Renal pelvis (tissue), 12 donors: ENCODE measurements around the gene PROP1. TPM values are rescaled to one million over a fixed set of nuclear protein-coding genes. Genes with fewer than 3 reads are reported as not detected.
"Not testable (repeated sequence)": the region's sequence is repeated elsewhere in the genome, so short reads cannot be mapped to it uniquely, and the experiment has no call there.

Experiments used
- DNase-seq: peaks from one replicate; pipeline ENCODE4 v3.0.0-alpha.2; 2013
- long read RNA-seq, 16 experiments: transcript quantifications; one replicate each; lab custom pipeline, GENCODE V29; 2026
- polyA plus RNA-seq, 3 donors: library from polyadenylated mRNA; unstranded; fragments of 120-200 nt; gene quantifications; one replicate each; pipeline ENCODE4 v1.2.1, GENCODE V29; 2013; ENCODE audit not compliant: insufficient read length in 3 of 3

Gene PROP1
- polyA plus RNA-seq = under 1 TPM in 1 of 3 donors, not detected in 2; 0.12 TPM
- long read RNA-seq, donor 1 = 0 reads
- long read RNA-seq, donor 2 = 0 reads
- long read RNA-seq, donor 3 = 0 reads
- long read RNA-seq, donor 4 = 0 reads
- long read RNA-seq, donor 5 = 0 reads
- long read RNA-seq, donor 6 = 0 reads
- long read RNA-seq, donor 7 = 0 reads
- long read RNA-seq, donor 8 = 0 reads
- long read RNA-seq, donor 9 = 0 reads
- long read RNA-seq, donor 10 = 0 reads
- long read RNA-seq, donor 11 = 0 reads
- long read RNA-seq, donor 12 = 0 reads
- long read RNA-seq, donor 13 = 0 reads
- long read RNA-seq, donor 14 = 0 reads
- long read RNA-seq, donor 15 = 0 reads
- long read RNA-seq, donor 16 = 0 reads

DNA sequence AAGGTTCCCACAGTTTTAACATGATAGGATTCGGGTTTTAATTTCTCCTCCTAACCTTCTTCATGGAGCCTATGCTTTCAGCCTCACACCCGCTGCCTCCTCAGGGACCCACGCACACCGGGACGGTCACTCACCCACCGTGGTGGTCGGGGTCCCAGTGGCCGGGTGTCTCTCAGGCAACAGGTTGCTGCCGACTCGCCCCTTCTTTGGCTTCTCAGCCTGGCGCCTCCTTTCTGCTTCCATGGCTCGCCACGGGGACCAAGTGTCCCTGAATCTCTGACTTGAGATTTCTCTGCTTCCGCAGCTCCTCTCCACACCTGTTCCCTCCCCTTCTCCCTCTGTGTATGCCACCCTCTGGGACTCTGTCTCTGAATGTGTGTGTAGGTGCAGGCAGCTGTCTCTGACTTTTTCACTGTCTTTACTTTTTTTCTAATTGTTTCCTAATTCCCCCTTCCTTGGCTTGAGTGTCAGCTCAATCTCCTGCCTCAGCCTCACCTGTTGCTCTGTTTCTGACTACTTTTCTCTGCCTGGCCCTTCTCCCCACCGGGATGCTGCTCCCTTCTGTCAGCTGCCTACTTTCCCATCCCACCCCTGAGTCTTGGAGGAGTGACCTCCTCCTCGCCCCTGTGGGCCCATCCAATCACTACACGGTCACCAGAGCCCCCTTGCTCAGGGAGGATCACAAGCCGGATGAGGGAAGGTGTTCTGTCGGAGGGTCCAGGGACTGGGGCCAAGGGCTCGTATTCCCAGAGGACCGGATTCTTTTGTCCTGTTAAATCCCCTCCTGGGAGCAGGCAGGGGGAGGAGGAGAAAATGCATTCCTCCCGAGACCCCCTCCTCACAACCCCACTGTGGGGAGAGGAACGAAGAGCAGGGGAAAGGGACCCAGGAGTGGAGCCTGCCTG lies at the start of gene PROP1:
PROP1 (minus strand) TSS at position 552 of the 905 bp plus-strand sequence; CDS start at position 243, 309 bp downstream.
- no peak for DNase-seq

DNA sequence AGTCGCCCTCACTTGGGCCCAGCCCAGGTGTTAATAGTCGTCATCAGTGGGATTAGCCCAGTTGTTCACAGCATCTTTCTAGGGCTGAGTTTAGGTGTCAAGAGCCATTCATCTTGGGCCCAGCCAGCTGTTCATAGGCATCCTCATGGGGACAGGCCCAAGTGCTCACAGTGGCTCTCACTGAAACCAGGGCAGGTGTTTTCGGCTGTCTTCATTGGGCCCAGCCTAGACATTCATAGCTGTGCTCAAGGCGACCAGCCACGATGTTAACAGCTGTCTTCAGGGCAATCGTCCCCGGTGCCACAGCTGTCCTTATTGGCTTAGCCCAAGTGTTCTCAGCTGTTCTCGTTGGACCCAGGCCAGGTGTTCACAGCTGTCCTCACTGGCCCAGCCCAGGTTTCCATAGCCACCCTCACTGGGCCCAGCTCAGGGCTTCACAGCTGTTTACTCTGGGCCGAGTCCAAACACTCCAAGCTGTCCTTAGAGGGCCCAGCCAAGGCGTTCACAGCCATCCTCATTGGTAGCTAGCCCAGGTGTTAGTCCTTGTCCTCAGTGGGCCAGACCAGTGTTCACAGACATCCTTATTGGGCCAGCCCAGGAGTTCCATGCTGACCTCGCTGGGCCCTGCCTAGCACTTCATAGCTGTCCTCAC lies 23.5 kb upstream of the PROP1 start:
- DNase-seq = not testable (repeated sequence)

DNA sequence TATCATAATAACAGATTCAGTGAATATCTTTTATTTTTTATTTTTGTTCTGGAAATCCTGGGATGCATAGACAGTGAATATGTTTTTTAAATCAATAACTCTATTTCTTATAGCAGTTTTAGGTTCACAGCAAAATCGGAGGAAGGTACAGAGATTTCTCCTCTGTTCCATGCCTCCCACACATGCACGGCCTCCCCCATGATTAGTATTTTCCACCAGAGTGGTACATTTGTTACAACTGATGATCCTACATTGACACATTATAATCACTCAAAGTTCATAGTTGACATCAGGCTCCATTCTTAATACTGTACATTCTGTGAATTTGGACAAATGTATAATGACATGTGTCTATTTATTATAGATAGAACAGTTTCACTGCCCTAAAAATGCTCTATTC lies 16.7 kb upstream of the PROP1 start:
- not testable (repeated sequence) for DNase-seq

DNA sequence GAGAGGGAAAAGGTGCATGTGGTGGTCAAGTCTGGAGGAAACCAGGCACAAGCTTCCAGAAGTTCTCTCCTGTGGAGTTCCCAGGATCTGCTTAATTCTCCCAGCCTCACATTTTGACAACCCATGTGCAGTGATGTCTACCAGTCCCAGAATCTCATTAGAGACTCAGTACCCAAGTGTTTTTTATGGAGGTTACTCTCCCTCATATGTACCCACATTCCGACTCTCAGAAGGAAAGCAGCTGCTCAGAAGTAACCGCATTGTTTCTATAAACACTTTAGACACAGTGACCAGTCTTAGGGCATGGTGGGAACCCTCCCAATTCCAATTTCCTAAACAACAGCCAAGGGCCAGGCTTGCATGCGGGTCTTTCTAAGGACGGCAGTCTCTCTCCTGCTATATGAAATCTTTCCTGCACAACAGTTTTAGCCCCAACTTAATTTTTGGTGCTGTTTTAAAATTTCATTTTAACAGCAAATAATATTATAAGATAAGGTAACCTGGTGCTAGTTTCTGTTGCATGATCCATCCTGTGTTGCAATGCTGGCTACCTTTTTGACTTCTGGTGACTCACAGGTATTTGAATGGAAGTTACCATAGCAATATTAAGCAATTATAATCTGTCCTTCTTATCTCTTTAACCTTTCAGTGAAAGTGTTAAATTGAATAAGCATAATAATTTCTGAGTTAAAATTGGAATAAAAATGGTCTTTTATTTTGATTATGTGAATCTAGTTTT lies 15.9 kb upstream of the PROP1 start:
- not testable (repeated sequence) for DNase-seq

DNA sequence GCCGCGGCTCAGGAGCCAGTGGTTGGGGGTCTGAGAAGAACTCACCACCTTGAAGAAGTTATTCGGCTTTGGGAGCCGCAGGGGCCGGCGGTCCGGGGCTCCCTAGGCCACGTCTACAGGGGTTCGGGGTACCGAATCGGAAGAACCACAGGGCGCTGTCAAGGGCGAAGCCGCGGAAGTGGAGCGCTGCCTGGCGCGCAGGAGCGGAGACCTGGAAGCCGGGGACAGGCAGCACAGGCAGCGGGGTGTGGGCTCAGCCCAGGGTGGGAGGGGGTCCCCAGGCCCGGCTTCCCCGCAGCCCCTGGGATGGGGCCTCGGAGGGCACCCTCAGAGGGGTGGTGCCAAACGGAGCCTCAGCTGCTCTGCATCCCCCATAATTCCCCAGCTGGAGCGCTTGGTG lies 11.2 kb upstream of the PROP1 start:
- DNase-seq = not testable (repeated sequence)

GRCh38 chr5:178006536-178007231 lies 10.6 kb upstream of the PROP1 start:
- not testable (repeated sequence) for DNase-seq

- DNase-seq = not testable (repeated sequence)
These were observed 10.1 kb upstream of the PROP1 start for GRCh38 chr5:178006181-178006535.

DNA sequence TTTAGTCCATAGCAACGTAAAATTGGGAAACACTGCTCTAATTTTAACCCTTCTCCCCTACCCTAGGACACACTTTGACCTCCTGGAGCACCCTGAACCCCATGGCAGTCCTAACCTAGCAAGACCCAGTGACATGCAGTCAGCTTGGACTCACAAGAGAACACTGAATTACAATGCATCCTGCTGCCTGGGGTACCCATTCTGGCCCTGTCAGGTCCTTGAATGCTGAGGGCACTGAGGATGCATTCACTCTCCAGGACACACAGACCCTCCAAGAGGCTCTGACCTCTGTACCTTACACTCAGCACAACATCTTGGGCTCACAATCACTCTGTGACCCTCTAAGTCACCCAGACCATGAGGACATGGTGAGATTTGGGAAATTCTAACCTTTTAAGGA lies 1.8 kb upstream of the PROP1 start:
- no peak for DNase-seq

- no peak for DNase-seq
These were observed 1.3 kb upstream of the PROP1 start for GRCh38 chr5:177997319-177997670.

DNA sequence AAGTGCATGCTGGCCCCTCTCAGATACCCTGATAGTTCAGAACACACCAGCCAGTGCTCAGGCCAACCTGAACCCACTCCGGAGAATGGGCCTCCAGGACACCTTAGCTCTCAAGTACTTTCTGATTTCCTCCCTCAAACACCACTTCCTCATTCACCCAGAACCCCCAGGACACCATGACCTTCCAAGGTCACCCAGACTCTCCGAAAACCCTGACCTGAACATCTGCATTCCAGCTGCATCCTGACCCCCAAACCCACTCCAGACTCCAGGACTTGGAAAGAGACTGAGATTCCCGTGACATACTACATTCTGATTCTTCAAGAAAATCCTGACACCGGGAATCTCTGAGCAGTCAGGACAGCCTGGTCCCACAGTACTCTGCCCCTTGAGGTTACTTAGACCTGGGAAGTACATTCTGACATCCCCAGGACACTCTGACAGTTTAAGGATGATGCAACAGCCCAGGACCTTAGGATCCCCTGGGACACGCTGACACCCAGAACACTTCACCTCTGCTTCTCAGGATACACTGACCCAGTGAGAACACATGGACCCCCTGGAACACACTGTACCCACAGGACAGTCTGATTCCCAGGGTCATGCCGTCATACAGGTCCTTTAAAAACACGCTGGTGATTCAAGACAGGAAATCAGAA lies 747 bp upstream of the PROP1 start:
- DNase-seq = no peak

GRCh38 chr5:177994561-177995190 lies 1.4 kb downstream of the PROP1 start:
- DNase-seq = no peak

DNA sequence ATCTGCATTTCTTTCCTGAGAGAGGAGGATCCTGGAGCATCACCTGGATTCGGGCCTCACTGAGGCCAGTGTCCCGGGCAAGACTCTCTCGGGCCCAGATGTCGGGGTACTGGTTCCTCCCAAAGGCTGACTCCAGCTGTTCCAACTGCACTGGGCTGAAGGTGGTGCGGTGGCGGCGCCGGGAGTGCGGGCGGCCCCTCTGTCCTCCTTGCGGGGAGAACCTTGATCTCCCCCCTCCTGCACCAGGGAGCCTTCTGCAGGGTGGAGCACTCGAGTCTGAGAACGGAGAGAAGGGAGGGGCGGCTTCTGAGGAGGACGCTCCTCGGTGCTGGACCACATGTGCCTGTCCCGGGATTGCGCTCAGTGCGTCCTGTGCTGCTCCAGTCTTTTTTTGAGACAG lies 2.0 kb downstream of the PROP1 start:
- no peak for DNase-seq

DNA sequence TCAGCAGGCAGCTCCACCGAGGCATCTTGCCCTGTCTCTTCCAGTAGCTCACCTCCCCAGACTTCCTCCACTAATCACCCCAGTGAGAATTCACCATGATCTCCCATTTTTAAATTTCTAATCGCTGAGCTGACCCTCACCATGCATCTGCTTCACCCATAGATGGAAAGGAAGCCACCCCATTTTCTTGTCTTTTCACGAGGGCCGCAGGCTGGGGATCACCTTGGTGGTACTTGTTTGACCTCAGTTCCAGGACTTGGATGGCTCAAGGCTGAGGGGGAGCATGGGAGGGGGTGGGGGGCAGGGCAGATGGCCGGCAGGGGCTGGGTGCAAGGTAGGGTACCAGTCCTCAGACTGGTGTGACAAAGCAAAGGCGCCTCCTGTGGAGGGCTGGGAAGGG lies 3.6 kb downstream of the PROP1 start:
- no peak for DNase-seq

DNA sequence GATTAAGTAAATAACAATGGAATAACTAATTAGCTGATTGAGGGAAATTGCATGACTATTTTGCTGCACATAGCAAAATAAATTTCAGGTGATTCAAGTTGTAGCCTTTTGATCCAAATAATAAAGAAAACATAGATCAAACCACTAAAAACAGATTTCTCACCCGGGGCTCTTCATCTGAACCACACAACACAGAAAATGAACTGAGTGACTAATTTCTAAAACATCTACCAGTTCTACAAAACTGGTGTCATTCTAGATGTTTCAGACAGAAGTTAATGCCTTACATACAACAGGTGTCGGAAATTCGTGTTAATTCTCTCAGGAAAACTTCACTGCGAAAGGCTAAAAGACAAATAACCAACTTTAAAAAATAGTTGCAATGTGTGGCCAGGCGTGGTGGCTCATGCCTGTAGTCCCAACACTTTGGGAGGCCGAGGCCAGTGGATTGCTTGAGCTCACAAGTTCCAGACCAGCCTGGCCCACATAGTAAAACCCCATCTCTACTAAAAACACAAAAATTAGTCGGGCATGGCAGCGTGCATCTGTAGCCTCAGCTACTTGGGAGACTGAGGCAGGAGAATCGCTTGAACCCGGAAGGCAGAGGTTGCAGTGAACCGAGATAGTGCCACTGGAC lies 6.9 kb downstream of the PROP1 start:
- no peak for DNase-seq

GRCh38 chr5:177987326-177987725 lies 8.7 kb downstream of the PROP1 start:
- DNase-seq = no peak

GRCh38 chr5:177985430-177986040 lies 10.5 kb downstream of the PROP1 start:
- no peak for DNase-seq

- no peak for DNase-seq
These were observed 11.3 kb downstream of the PROP1 start for GRCh38 chr5:177984584-177985206.

- DNase-seq = no peak
These were observed 12.1 kb downstream of the PROP1 start for GRCh38 chr5:177983763-177984583.
